MG63 (cell line): Measurements from ENCODE around the gene IFRD2. TPM values are rescaled to one million over a fixed set of nuclear protein-coding genes. Genes with fewer than 3 reads are reported as not detected.

Experiments used
- DNase-seq: peaks from one replicate; pipeline ENCODE4 v3.0.0-alpha.2; 2020
- H3K27me3 ChIP-seq: fragments of 250-450 bp; sonication (Bioruptor Pico); 2 replicates; pipeline ENCODE4 v1.5.1; 2020; ENCODE audit warnings: mild to moderate bottlenecking, moderate library complexity
- H3K36me3 ChIP-seq: fragments of 250-450 bp; sonication (Bioruptor Pico); 2 replicates; pipeline ENCODE4 v1.5.1; 2020; ENCODE audit warnings: mild to moderate bottlenecking, moderate library complexity
- H3K4me3 ChIP-seq: fragments of 250-450 bp; sonication (Bioruptor Pico); 2 replicates; pipeline ENCODE4 v1.5.1; 2020; ENCODE audit warnings: mild to moderate bottlenecking, moderate library complexity
- H3K9me3 ChIP-seq: fragments of 250-450 bp; sonication (Bioruptor Pico); 2 replicates; pipeline ENCODE4 v1.5.1; 2020; ENCODE audit warnings: mild to moderate bottlenecking, moderate library complexity
- total RNA-seq: library from RNA; depleted of rRNA; stranded (reverse); fragments of >200 nt; shearing (Covaris generic); gene quantifications from 2 replicates; pipeline ENCODE4 v1.2.3, GENCODE V29; 2014; ENCODE audit warnings: low replicate concordance; rRNA removed

Gene IFRD2
- total RNA-seq, 1 experiment from 2014 or later: 101 TPM

GRCh38 chr3:50237754-50238548 is 54.3 kb downstream of the IFRD2 start:
- H3K4me3 ChIP-seq: peak overlapping the region; percentile 62
- peak; percentile 89 for DNase-seq
- H3K36me3 ChIP-seq: no peaks in the 10 kb centered on the region
- H3K27me3 ChIP-seq: no peaks in the 10 kb centered on the region
- H3K9me3 ChIP-seq: no peaks in the 10 kb centered on the region

Other genes starting within 250 kb of the IFRD2 start
- 31.2 and 53.4 TPM in 2 replicates for gene RBM5, start 203.5 kb downstream of the IFRD2 start, total RNA-seq
- gene SEMA3F, start 137.1 kb downstream of the IFRD2 start, total RNA-seq: 11.7 and 22.9 TPM in 2 replicates
- gene GNAT1, start 100.8 kb downstream of the IFRD2 start, total RNA-seq: not detected in 2 replicates
- gene SLC38A3, start 87.2 kb downstream of the IFRD2 start, total RNA-seq: not detected in 2 replicates
- 73.9 and 114 TPM in 2 replicates for gene GNAI2, start 56.2 kb downstream of the IFRD2 start, total RNA-seq
- 9.7 and 13.4 TPM in 2 replicates for gene SEMA3B, start 23.3 kb downstream of the IFRD2 start, total RNA-seq
- not detected in 2 replicates for gene LSMEM2, start 13.3 kb downstream of the IFRD2 start, total RNA-seq
- gene HYAL3, start 7.0 kb upstream of the IFRD2 start, total RNA-seq: 3.0 and 8.0 TPM in 2 replicates
- 1.1 and 6.4 TPM in 2 replicates for gene NAA80, start 7.0 kb upstream of the IFRD2 start, total RNA-seq
- gene HYAL1, start 11.1 kb upstream of the IFRD2 start, total RNA-seq: 1.4 TPM in 1 of 2 replicates, not detected in the other
- 15.5 and 30.7 TPM in 2 replicates for gene HYAL2, start 30.3 kb upstream of the IFRD2 start, total RNA-seq
- gene TUSC2, start 35.8 kb upstream of the IFRD2 start, total RNA-seq: 8.0 and 13.5 TPM in 2 replicates
- gene RASSF1, start 48.4 kb upstream of the IFRD2 start, total RNA-seq: 17.5 and 42.0 TPM in 2 replicates
- 0.43 TPM in 1 of 2 replicates, not detected in the other for gene ZMYND10, start 53.3 kb upstream of the IFRD2 start, total RNA-seq
- 14.3 and 16.0 TPM in 2 replicates for gene NPRL2, start 58.3 kb upstream of the IFRD2 start, total RNA-seq
- gene CYB561D2, start 58.4 kb upstream of the IFRD2 start, total RNA-seq: 21.9 and 35.5 TPM in 2 replicates
- gene TMEM115, start 67.1 kb upstream of the IFRD2 start, total RNA-seq: 18.7 and 24.1 TPM in 2 replicates
- gene CACNA2D2, start 211.2 kb upstream of the IFRD2 start, total RNA-seq: not detected in 2 replicates